Uterus (tissue), 2 donors: ENCODE data around the gene EPB41.

Source experiments
- CTCF ChIP-seq, 4 experiments: fragments of 200-600 bp in 2 of 4; fragments of 450-650 bp in 2 of 4; sonication (generic) in 2 of 4; IDR thresholded peaks; one replicate each; pipeline ENCODE4 v1.5.1; 2016 to 2019; ENCODE audit warnings: antibody characterized with exemption in 4 of 4, mild to moderate bottlenecking in 2 of 4, moderate library complexity in 1 of 4
- POLR2A ChIP-seq, 2 donors: fragments of 450-650 bp; IDR thresholded peaks; one replicate each; pipeline ENCODE4 v1.6.1; 2016; ENCODE audit warnings: antibody characterized with exemption in 2 of 2, mild to moderate bottlenecking in 1 of 2, moderate library complexity in 1 of 2

DNA sequence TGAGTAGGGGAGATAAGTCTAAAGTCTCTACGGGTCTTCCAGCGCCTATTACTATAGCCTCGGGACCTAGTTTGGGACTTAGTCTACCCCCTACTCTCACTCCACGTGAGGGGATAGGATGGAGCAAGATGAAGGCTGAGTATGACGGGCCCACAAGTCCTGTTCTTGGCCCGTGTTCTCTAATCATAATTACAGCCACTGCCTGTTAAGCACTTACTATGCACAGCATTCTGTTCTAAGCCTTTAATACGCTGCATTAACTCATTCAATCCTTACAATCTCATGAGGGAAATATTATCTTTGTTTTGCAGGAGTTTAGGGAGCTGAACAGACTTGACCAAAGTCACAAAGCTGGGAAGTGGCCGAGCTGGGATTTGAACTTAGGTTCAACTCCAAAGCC, 23.9 kb upstream of the EPB41 start:
- no peak for TF ChIP-seq POLR2A (IDR thresholded peaks at IDR 0.05)
- no peak for TF ChIP-seq CTCF (IDR thresholded peaks at IDR 0.05)
